ENCODE results near the gene SP8.

GRCh38 chr7:20786049-20786412 lies 655 bp downstream of the SP8 start:
- TF ChIP-seq CTCF (optimal IDR thresholded peaks at IDR 0.05 in 1 of 3, IDR thresholded peaks at IDR 0.05 in 1 of 3, conservative IDR thresholded peaks at IDR 0.05 in 1 of 3; ENCODE audit: extremely low read depth in 1 of 3, insufficient read depth in 2 of 3, low read length in 3 of 3) = no peak
- TF ChIP-seq EZH2 (IDR thresholded peaks at IDR 0.05; ENCODE audit: low read length) = no peak
